Anterior cingulate cortex (tissue), 58 donors: ENCODE results near the gene MARF1.
"Not testable (repeated sequence)": the region's sequence is repeated elsewhere in the genome, so short reads cannot be mapped to it uniquely, and the experiment has no call there.

Experiments used
- DNase-seq, 58 donors: peaks; one replicate each; lab custom pipeline; 2025; lab: John Stamatoyannopoulos, UW

Gene MARF1, protein sequence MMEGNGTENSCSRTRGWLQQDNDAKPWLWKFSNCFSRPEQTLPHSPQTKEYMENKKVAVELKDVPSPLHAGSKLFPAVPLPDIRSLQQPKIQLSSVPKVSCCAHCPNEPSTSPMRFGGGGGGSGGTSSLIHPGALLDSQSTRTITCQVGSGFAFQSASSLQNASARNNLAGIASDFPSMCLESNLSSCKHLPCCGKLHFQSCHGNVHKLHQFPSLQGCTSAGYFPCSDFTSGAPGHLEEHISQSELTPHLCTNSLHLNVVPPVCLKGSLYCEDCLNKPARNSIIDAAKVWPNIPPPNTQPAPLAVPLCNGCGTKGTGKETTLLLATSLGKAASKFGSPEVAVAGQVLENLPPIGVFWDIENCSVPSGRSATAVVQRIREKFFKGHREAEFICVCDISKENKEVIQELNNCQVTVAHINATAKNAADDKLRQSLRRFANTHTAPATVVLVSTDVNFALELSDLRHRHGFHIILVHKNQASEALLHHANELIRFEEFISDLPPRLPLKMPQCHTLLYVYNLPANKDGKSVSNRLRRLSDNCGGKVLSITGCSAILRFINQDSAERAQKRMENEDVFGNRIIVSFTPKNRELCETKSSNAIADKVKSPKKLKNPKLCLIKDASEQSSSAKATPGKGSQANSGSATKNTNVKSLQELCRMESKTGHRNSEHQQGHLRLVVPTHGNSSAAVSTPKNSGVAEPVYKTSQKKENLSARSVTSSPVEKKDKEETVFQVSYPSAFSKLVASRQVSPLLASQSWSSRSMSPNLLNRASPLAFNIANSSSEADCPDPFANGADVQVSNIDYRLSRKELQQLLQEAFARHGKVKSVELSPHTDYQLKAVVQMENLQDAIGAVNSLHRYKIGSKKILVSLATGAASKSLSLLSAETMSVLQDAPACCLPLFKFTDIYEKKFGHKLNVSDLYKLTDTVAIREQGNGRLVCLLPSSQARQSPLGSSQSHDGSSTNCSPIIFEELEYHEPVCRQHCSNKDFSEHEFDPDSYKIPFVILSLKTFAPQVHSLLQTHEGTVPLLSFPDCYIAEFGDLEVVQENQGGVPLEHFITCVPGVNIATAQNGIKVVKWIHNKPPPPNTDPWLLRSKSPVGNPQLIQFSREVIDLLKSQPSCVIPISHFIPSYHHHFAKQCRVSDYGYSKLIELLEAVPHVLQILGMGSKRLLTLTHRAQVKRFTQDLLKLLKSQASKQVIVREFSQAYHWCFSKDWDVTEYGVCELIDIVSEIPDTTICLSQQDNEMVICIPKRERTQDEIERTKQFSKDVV (N-terminal part only)

DNA sequence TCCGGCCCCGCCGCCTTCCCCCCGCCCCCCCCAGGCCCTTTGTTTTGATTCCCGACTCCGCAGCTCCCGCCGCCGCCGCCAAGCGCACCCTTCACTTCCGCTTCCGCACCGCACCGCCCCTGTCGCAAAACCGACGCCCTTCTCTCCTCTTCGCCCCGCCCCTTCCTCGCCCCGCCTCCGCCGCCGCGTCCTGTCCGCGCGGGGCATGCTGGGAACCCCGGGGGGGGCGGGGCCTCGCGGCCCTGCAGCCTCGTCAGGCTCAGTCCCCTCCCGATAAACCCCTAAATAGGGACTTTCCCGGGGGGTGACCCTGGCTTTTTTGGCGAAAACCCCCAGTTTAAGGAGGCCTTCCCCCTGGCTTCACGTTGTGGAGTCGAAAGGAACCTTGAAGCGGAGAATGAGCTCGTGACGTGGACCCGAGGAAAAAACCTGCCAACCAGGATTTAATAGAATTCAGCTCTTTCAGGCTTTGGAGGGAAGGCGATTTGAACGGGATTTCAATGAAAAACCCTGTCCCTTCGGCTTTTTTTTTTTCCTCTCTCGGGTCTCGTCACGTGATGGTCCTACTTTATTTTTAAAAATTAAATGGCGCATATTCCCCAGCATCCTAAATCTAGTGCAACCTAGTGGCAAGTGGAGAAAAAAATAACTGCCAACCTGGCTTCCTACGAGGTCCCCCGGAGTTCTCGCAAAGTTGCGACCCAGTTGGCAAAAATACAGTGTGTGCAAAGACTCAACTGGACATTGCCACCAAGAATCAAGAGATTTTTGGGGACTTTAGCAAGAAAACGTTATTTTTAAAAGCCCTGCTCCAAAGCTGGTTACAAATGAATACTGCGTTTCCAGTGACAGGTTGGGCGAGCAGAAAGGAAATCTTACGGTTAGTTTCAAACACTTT, at the start of gene MARF1:
TSS of gene MARF1 (minus strand) at position 107 of the 898 bp plus-strand sequence. CDS start 3,921 bp downstream, outside the sequence.
- DNase-seq, result peak; percentile 41 to 98 (median 92)

DNA sequence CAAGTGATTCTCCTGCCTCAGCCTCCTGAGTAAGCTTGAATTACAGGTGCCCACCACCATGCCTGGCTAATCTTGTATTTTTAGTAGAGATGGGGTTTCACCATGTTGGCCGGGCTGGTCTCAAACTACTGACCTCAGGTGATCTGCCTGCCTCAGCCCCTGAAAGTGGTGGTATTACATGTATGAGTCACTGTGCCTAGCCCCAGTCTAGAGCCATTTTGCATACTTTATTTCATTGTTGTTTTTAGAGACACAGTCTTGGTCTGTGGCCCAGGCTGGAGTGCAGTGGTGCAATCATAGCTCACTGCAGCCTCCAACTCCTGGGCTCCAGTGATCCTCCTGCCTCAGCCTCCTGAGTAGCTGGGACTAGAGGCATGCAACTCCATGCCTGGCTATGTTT, 49.6 kb upstream of the MARF1 start:
- not testable (repeated sequence) for DNase-seq

GRCh38 chr16:15691046-15691445, 48.1 kb upstream of the MARF1 start:
- DNase-seq, result no peak

- no peak for DNase-seq
Measured at GRCh38 chr16:15690296-15690695, 47.3 kb upstream of the MARF1 start.

DNA sequence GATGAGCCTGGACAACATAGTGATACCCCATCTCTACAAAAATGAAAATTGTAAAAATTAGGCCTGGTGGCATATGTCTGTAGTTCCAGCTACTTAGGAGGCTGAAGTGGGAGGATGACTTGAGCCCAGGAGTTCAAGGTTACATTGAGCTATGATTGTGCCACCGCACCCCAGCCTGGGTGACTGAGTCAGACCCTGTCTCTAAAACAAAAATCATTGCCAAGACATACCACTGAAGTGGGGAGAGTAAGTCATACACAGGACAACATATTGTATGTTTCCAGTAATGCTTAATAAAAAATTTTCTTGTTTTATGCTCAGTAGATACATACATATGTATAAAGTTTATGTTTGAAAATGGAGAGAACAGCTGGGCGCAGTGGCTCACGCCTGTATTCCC, 46.3 kb upstream of the MARF1 start:
- no peak for DNase-seq

DNA sequence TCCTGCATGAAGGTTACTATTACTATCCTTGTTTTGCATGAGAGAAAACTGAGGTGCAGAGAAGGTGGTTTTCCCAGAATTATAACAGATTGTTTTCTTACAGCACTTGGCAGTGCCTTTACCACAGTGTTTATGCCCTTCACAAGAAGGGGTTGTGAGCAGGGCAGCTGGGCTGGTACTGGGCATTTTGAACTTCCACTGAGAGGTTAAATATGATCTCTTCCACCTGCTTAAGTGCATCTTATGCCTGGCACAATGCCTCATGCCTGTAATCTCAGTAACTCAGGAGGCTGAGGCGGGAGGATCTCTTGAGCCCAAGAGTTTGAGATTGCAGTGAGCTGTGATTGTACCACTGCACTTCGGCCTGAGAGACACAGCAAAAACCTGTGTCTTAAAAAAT, 43.3 kb upstream of the MARF1 start:
- no peak for DNase-seq

DNA sequence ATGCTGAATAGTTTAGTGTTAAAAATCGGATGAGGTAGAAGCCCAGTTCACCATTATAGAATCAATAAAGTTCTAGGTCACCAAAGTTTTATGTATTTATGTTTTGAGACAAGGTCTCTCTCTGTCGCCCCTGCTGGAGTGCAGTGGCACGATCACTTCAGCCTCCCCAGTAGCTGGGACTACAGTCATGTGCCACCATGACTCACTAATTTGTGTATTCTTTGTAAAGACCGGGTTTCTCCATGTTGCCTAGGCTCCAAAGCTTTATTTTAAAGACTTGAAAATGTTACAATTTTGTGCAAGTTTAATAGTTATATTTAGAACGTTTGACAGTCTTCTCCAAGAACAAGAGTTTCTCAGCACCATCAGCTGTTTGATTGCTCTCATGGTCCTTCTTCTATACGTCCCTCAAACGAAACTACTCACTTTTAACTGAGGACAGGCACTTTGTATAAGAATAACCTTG, 39.2 kb upstream of the MARF1 start:
- peak in 25 of 58 donors; percentile 1 to 59 (median 16) for DNase-seq

DNA sequence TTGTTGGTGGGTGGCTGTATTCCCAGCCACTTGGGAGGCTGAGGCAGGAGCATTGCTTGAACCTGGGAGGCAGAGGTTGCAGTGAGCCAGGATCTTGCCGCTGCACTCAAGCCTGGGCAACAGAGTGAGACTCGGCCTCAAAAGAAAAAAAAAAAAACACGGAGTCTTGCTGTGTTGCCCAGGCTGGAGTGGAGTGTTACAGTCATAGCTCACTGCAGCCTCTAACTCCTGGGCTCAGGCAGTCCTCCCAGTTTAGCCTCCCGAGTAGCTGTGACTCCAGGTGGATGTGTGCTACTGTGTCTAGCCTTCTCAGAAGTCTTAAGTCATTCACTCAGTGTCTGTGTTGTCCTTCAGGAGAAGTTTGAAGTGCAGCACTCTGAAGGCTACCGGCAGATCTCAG, 34.5 kb upstream of the MARF1 start:
- DNase-seq, result no peak

DNA sequence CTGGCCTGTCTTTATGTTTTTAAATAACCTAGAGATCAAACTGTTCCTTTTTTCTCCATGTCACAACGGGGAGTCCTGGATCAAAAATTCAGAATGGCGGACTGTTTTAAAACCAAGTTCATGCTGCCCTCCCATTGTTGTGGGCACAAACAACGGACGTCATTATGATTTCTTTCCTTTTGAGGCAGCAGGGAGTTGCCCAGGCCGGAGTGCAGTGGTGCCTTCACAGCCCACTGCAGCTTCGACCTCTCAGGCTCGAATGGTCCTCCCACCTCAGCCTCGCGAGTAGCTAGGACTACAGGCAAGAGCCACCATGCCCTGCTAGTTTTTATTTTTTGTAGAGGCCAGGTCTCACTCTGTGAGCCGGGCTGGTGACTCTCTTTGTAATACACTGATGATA, 33.6 kb upstream of the MARF1 start:
- DNase-seq, result peak in 5 of 58 donors; percentile 3 to 21 (median 9)

GRCh38 chr16:15674571-15674970, 31.6 kb upstream of the MARF1 start:
- DNase-seq, result peak in 5 of 58 donors; percentile 13 to 51 (median 21)

- peak in 57 of 58 donors; percentile 4 to 94 (median 68) for DNase-seq
Measured at GRCh38 chr16:15672514-15673167, 29.7 kb upstream of the MARF1 start.

- DNase-seq, result peak in 2 of 58 donors; percentile 20 to 29
Measured at GRCh38 chr16:15672127-15672513, 29.2 kb upstream of the MARF1 start.

- peak in 3 of 58 donors; percentile 10 to 13 (median 12) for DNase-seq
Measured at GRCh38 chr16:15671530-15672117, 28.7 kb upstream of the MARF1 start.

DNA sequence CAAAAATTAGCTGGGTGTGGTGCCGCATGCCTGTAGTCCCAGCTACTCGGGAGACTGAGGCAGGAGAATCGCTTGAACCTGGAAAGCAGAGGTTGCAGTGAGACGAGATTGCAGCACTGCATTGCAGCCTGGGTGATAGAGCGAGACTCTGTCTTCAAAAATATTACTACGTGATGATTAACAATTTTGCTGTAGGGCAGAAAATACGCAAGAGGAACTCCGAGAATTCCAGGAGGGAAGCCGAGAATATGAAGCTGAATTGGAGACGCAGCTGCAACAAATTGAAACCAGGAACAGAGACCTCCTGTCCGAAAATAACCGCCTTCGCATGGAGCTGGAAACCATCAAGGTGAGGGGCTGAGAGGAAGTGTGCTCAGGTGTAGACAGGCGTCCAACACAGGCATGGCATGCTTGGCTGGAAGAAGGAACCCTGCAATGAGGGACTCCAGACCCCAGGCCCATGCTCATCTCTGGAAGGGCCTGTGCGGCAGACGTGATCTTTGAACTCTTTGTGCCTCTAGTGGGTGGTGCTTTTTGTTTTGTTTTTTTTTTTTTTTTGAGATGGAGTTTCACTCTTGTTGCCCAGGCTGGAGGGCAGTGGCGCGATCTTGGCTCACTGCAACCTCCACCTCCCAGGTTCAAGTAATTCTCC, 24.3 kb upstream of the MARF1 start:
- DNase-seq, result no peak

GRCh38 chr16:15665107-15665506, 22.2 kb upstream of the MARF1 start:
- no peak for DNase-seq

GRCh38 chr16:15660203-15660601, 17.2 kb upstream of the MARF1 start:
- DNase-seq, result no peak

- no peak for DNase-seq
Measured at GRCh38 chr16:15658556-15658955, 15.6 kb upstream of the MARF1 start.

DNA sequence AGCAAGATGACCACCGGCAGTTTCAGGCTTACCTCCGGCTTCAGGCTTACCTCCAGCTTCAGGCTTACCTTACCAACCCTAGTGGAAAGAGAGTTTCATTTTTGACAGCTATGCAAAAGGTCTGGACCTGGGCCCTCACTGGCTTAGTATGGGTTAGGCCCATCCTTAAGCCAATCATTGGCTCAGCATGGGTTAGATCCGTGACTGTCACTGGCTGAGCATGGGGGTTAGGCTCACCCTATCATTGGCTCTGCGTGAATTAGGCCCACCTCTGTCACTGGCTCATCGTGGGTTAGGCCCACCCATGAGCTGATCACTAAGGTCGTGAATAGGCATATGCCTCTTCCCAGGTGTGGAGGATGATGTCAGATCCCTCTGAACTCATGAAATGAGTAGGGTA, 15.2 kb upstream of the MARF1 start:
- DNase-seq, result no peak
